Keratinocyte (primary cell): ENCODE measurements around the gene ACTN2. TPM values are rescaled to one million over a fixed set of nuclear protein-coding genes. Genes with fewer than 3 reads are reported as not detected.

Source experiments
- DNase-seq: peaks from one replicate; pipeline ENCODE4 v3.0.0-alpha.2; 2011; ENCODE audit warnings: low read depth, missing footprints, low spot score
- FAIRE-seq: peaks from 2 replicates; lab custom pipeline; 2011; peaks lifted over from hg19 to GRCh38; lab: Jason Lieb, UNC
- H2AFZ ChIP-seq: 2 replicates; pipeline ENCODE4 v1.6.0; 2012; ENCODE audit warnings: low read length, control low read depth, inconsistent platforms; ENCODE audit not compliant: control insufficient read depth
- H3K27ac ChIP-seq: 2 replicates; pipeline ENCODE4 v1.5.1; 2011; ENCODE audit warnings: low read length; ENCODE audit not compliant: control insufficient read depth, insufficient read depth
- H3K27me3 ChIP-seq: 3 replicates; pipeline ENCODE4 v1.6.0; 2011; ENCODE audit warnings: low read length; ENCODE audit not compliant: control insufficient read depth, insufficient read depth; ENCODE audit errors: extremely low read depth
- H3K36me3 ChIP-seq, 2 experiments: 2 replicates in 1 of 2; 3 replicates in 1 of 2; pipeline ENCODE4 v1.5.1; 2011; ENCODE audit warnings: low read length in 2 of 2, mild to moderate bottlenecking in 1 of 2; ENCODE audit not compliant: control insufficient read depth in 2 of 2, insufficient read depth in 2 of 2; ENCODE audit errors: extremely low read depth in 1 of 2
- H3K4me1 ChIP-seq: 3 replicates; pipeline ENCODE4 v1.5.1; 2011; ENCODE audit warnings: low read length; ENCODE audit not compliant: control insufficient read depth, insufficient read depth; ENCODE audit errors: extremely low read depth
- H3K4me2 ChIP-seq: 3 replicates; pipeline ENCODE4 v1.6.0; 2011; ENCODE audit warnings: low read depth, low read length; ENCODE audit not compliant: control insufficient read depth, insufficient read depth; ENCODE audit errors: extremely low read depth
- H3K4me3 ChIP-seq, 3 experiments: fragments of 200-600 bp in 1 of 3; sonication (generic) in 1 of 3; 2 replicates in 2 of 3; 3 replicates in 1 of 3; pipeline ENCODE4 v1.5.1; 2011 to 2016; ENCODE audit warnings: low read length in 3 of 3, mild to moderate bottlenecking in 3 of 3, control low read depth in 2 of 3, inconsistent platforms in 1 of 3, low read depth in 1 of 3, mixed read lengths in 1 of 3, mixed run types in 1 of 3, moderate library complexity in 1 of 3; ENCODE audit not compliant: control insufficient read depth in 2 of 3, insufficient read depth in 2 of 3; ENCODE audit errors: extremely low read depth in 1 of 3
- H3K79me2 ChIP-seq: 2 replicates; pipeline ENCODE4 v1.6.0; 2012; ENCODE audit warnings: low read length; ENCODE audit not compliant: control insufficient read depth, insufficient read depth
- H3K9ac ChIP-seq: 3 replicates; pipeline ENCODE4 v1.6.0; 2011; ENCODE audit warnings: low read length; ENCODE audit not compliant: control insufficient read depth, insufficient read depth; ENCODE audit errors: extremely low read depth
- H3K9me1 ChIP-seq: 3 replicates; pipeline ENCODE4 v1.6.0; 2011; ENCODE audit warnings: low read length; ENCODE audit not compliant: control insufficient read depth, insufficient read depth; ENCODE audit errors: extremely low read depth
- H3K9me3 ChIP-seq: 2 replicates; pipeline ENCODE4 v1.5.1; 2012; ENCODE audit warnings: low read depth, low read length; ENCODE audit not compliant: control insufficient read depth
- H4K20me1 ChIP-seq: 3 replicates; pipeline ENCODE4 v1.6.0; 2011; ENCODE audit warnings: low read length; ENCODE audit not compliant: control insufficient read depth, insufficient read depth; ENCODE audit errors: extremely low read depth
- EZH2 ChIP-seq: IDR thresholded peaks from one replicate; pipeline ENCODE4 v1.6.1; 2012; ENCODE audit warnings: inconsistent platforms, mild to moderate bottlenecking, low read length, moderate library complexity
- dilution Hi-C: fragments of 300-500 bp; cut with MboI; formaldehyde crosslinking; loops from one replicate; pipeline ENCODE4 v1.7.0; 2020; ENCODE audit warnings: low sequenced_read_pairs; ENCODE audit not compliant: extremely low pct_ligation_motif_present
- polyA plus RNA-seq, 5 experiments: library from polyadenylated mRNA; depleted of rRNA in 3 of 5; stranded (reverse) in 3 of 5; stranded (forward) in 1 of 5; unstranded in 1 of 5; fragments of >200 nt; gene quantifications; 1 replicate in 1 of 5; 2 replicates in 3 of 5; 3 replicates in 1 of 5; pipeline versions ENCODE4 v1.2.1 to v1.2.3, GENCODE V29; 2011 to 2012; ENCODE audit warnings: missing spikeins in 2 of 5, low read depth in 1 of 5, low replicate concordance in 1 of 5
- TF ChIP-seq, protein P1 (sequence below), 3 experiments: IDR thresholded peaks in 1 of 3; conservative IDR thresholded peaks in 1 of 3; optimal IDR thresholded peaks in 1 of 3; 2 replicates in 2 of 3; 3 replicates in 1 of 3; pipeline versions ENCODE3 to v1.5.1; 2011; ENCODE audit warnings: low read length in 3 of 3, mild to moderate bottlenecking in 3 of 3, moderate library complexity in 2 of 3, control low read depth in 1 of 3, inconsistent platforms in 1 of 3; ENCODE audit not compliant: insufficient read depth in 2 of 3; ENCODE audit errors: extremely low read depth in 1 of 3

ACTN2 gene
- polyA plus RNA-seq, 1 donor (not counting 4 experiments of a cell fraction or from before 2014, with no cell fraction given), result not detected

- no peaks in the 10 kb centered on the region for H3K9me3 ChIP-seq
- H3K4me2 ChIP-seq, result no peak overlapping the region
- no peaks in the 10 kb centered on the region for H3K36me3 ChIP-seq
- dilution Hi-C loops, result no loop called here
- no peaks in the 10 kb centered on the region for H3K27me3 ChIP-seq
- no peak for DNase-seq
- no peak for FAIRE-seq
- no peaks in the 10 kb centered on the region for H3K79me2 ChIP-seq
- H4K20me1 ChIP-seq, result no peaks in the 10 kb centered on the region
- TF ChIP-seq, protein P1, sequence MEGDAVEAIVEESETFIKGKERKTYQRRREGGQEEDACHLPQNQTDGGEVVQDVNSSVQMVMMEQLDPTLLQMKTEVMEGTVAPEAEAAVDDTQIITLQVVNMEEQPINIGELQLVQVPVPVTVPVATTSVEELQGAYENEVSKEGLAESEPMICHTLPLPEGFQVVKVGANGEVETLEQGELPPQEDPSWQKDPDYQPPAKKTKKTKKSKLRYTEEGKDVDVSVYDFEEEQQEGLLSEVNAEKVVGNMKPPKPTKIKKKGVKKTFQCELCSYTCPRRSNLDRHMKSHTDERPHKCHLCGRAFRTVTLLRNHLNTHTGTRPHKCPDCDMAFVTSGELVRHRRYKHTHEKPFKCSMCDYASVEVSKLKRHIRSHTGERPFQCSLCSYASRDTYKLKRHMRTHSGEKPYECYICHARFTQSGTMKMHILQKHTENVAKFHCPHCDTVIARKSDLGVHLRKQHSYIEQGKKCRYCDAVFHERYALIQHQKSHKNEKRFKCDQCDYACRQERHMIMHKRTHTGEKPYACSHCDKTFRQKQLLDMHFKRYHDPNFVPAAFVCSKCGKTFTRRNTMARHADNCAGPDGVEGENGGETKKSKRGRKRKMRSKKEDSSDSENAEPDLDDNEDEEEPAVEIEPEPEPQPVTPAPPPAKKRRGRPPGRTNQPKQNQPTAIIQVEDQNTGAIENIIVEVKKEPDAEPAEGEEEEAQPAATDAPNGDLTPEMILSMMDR (optimal IDR thresholded peaks at IDR 0.05 in 1 of 3, IDR thresholded peaks at IDR 0.05 in 1 of 3, conservative IDR thresholded peaks at IDR 0.05 in 1 of 3; ENCODE audit: extremely low read depth in 1 of 3, insufficient read depth in 2 of 3, low read length in 3 of 3), result no peak
- TF ChIP-seq EZH2, result no peak
- no peaks in the 10 kb centered on the region for H3K4me1 ChIP-seq
- no peak overlapping the region for H3K27ac ChIP-seq
- no peaks in the 10 kb centered on the region for H3K9me1 ChIP-seq
- H3K4me3 ChIP-seq, result no peak overlapping the region
- no peak overlapping the region for H2AFZ ChIP-seq
- no peak overlapping the region for H3K9ac ChIP-seq
Observed at GRCh38 chr1:236670060-236670459, 16.2 kb upstream of the ACTN2 start.

- no peak for FAIRE-seq
- dilution Hi-C loops, result no loop called here
- no peaks in the 10 kb centered on the region for H3K27me3 ChIP-seq
Observed at GRCh38 chr1:236673289-236673919, 12.9 kb upstream of the ACTN2 start.

More at GRCh38 chr1:236673289-236673919, 12.9 kb upstream of the ACTN2 start:
- H3K9ac ChIP-seq, result no peak overlapping the region
- H2AFZ ChIP-seq, result no peak overlapping the region
- H3K27ac ChIP-seq, result no peak overlapping the region
- H3K36me3 ChIP-seq, result no peaks in the 10 kb centered on the region
- no peaks in the 10 kb centered on the region for H4K20me1 ChIP-seq
- no peaks in the 10 kb centered on the region for H3K79me2 ChIP-seq
- no peak overlapping the region for H3K4me2 ChIP-seq
- no peaks in the 10 kb centered on the region for H3K9me1 ChIP-seq
- no peak overlapping the region for H3K4me3 ChIP-seq
- no peak for DNase-seq
- no peak for TF ChIP-seq EZH2
- TF ChIP-seq, protein P1 (optimal IDR thresholded peaks at IDR 0.05 in 1 of 3, IDR thresholded peaks at IDR 0.05 in 1 of 3, conservative IDR thresholded peaks at IDR 0.05 in 1 of 3; ENCODE audit: extremely low read depth in 1 of 3, insufficient read depth in 2 of 3, low read length in 3 of 3), result no peak
- H3K9me3 ChIP-seq, result no peaks in the 10 kb centered on the region
- no peaks in the 10 kb centered on the region for H3K4me1 ChIP-seq
